HG03103 (cell line): ENCODE data around the gene GMCL1.
"Not testable (repeated sequence)": the region's sequence is repeated elsewhere in the genome, so short reads cannot be mapped to it uniquely, and the experiment has no call there.

Experiments
- ATAC-seq: cut with Tn5 transposase; IDR thresholded peaks from one replicate; pipeline ENCODE4 v1.9.1; 2021; ENCODE audit warnings: low read depth; ENCODE audit not compliant: unreplicated experiment

GMCL1 gene

DNA sequence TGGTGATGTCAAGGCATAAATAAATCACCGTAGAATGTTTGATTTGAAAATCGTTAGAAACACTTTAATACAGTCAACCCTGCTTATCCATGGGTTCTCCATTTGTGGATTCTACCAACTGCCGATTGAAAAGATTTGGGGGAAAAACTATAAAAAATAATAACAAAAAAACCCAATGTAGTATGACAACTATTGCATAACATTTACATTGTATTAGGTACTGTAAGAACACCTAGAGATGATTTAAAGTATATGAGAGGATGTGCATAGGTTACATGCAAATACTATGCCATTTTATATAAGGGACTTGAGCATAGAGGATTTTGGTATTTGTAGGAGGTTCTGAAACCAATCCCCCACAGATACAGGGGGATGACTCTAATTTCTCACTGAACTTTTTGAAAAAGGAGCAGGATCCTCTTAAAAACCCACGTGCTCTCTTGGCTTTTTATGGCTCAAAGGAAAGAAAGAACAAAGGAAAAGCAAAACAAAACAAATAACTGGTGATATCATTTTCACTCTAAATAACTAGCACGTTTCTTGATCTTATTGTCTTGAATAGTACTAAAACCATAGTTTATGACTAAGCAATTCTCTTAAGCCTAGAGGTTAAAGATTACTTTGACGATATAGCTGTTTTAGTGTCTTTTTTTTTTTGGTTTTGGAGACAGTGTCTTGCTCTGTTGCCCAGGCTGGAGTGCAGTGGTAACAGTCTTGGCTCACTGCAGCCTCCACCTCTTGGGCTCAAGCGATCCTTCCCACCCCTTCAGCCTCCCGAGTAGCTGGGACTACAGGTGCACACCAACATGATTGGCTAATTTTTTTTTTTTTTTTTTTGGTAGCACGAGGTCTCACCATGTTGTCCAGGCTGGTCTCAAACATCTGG lies 17.0 kb downstream of the GMCL1 start:
- ATAC-seq = no peak

GRCh38 chr2:69847068-69847828 lies 17.8 kb downstream of the GMCL1 start:
- no peak for ATAC-seq

DNA sequence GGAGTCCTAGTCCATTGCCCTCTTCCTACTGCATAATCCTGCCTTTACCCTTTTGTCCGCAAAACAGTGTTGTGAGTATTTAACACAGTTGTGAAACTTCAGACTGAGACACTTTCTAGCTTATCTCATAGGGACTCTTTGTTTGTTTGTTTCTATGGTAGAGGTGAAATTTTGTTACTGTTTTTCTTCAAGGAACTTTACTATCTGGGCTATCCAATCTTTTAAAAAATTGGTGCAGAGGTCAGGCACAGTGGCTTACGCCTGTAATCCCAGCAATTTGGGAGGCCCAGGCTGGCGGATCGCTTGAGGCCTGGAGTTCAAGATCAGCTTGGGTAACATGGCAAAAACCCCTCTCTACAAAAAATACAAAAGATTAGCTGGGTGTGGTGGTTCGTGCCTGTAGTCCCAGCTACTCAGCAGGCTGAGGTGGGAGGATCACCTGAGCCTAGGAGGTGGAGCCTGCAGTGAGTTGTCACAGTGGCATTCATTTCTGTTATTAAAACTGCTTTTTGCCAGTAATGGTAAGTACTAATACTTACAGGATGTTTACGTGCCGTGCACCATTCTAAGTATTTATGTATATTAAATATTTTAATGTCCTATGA lies 18.8 kb downstream of the GMCL1 start:
- ATAC-seq = no peak

DNA sequence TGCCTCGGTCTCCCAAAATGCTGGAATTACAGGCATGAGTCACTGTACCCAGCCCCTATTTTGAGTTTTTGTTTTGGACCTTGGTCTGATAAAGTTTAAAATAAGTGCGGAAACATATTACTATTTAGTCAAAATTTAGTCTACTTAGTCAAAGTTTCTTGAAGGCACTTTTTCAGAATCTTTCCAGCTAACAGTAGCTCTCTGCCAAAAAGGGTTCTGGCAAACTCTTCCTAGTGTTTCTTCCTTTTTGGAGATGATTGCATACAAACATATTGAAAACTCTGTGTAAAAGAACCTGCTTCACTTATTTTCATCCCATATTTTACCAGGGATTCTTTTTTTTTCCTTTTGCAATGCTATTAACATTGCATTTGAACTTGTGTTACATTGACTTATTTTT lies 28.8 kb downstream of the GMCL1 start:
- no peak for ATAC-seq

GRCh38 chr2:69863298-69863697 lies 33.8 kb downstream of the GMCL1 start:
- ATAC-seq = no peak

- no peak for ATAC-seq
Observed at GRCh38 chr2:69888451-69888850, 59.0 kb downstream of the GMCL1 start.

DNA sequence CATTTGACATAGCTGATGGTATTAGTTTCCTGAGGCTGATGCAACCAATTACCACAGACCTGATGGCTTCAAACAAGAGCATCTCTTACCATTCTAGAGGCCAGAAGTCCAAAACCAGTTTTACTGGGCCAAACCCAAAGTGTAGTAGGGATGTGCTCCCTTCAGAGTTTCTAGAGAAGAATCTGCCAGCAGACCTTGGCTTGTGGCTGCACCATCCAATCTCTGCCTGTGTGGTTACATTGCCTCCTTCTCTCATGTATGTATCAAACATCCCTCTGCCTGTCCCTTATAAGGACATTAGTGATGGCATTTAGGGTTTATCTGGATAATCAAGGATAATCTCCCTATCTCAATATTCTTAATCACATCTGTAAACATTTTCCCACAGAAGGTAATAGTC lies 59.8 kb downstream of the GMCL1 start:
- ATAC-seq = no peak

DNA sequence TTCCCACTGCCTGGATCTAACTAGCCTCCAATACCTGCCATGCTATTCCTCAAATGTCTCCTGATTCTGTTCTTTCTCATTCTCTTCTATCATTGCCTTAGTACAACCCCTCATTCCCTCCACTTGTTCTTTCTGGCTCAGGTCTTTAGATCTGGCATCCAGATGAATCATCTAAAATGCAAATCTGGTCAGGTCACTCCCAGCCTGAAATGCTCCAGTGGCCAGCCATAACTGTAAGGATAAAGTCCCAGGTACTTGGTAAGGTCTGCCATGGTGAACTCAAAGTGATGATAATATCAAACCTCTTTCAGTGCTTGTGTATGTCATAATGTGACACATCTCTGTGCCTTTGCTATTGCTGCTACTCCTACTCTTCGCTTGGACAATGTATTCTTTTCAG lies 61.4 kb downstream of the GMCL1 start:
- ATAC-seq = no peak

- ATAC-seq = not testable (repeated sequence)
Observed at GRCh38 chr2:69892838-69893424, 63.5 kb downstream of the GMCL1 start.

DNA sequence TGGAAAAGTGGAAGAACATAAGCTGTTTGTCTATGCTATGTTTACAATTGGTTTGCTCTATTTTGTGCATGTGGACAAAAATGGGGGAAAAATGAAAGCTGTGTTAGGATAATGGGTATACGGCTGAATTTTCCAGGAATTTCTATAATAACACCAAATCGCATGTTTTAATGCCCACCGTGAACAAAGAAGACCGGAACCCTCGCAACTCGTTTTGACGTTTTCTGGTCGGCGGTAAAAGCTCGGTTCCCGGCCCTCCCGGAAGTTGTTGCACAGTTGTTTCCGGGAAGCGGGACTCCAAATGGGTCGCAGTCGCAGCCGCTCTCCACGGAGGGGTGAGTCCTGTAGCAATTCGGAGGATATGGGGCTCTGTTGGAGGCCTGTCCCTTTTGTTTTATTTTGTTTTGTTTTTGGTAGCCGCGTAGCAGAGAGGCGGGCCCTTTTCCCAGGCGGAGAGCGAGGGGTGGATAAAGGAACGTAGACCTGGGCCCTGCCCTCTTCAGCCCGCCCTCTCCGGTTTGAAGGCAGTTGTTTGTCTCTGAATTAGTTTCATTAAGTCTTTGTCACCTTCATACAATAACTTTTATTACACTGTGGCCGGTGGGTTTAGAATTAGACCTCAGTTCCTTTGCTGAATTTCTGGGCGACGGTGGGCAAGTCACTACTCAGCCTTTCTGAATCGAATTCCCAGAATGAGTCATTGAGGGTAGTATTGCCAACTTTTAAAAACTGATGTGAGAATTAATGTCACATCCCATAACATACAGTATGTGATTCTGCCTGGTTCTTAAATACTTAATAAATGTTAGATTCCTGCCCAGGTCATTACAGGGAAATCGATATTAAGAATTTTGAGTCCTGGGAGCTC lies 64.5 kb downstream of the GMCL1 start, which contains the start of gene SNRNP27:
SNRNP27 (plus strand) TSS at position 273 of the 868 bp plus-strand sequence; CDS start at position 302, 29 bp downstream.
- ATAC-seq = no peak

DNA sequence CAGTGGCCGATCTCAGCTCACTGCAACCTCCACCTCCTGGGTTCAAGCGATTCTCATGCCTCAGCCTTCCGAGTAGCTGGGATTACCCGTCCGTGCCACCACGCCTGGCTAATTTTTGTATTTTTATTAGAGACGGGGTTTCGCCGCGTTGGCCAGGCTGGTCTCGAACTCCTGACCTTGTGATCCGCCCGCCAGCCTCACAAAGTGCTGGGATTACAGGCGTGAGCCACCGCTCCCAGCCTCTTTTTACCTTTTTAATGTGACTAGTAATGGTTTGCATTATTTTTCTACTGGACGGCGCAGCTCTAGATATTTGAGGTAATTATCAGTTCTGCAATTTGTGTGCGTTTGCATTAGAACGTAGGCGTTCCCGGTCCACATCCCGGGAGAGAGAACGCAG lies 65.3 kb downstream of the GMCL1 start:
- ATAC-seq = not testable (repeated sequence)

DNA sequence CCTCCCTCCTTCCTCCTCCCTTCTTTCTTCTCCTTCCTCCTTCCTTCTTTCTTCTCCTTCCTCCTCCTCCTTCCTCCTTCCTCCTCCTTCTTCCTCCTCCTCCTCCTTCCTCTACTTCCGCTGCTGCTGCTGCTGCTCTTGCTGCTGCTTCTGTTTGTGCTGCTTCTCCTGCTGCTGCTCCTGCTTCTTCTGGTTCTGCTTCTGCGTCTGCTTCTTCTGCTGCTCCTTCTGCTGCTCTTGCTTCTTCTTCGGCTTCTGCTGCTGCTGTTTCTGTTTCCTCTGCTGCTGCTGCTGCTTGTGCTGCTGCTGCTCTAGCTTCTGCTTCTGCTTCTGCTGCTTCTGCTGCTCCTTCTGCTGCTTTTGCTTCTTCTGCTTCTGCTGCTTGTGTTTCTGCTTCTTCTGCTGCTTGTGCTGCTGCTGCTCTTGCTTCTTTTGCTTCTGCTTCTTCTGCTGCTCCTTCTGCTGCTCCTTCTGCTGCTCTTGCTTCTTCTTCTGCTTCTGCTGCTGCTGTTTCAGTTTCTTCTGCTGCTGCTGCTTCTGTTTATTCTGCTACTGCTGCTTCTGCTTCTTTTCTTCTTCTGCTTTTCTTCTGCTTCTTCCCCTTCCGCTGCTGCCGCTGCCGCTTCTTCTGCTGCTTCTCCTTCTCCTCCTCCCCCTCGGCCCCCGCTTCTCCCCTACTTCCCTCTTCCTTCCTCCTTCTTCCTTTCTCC lies 72.9 kb downstream of the GMCL1 start:
- no peak for ATAC-seq

- ATAC-seq = no peak
Observed at GRCh38 chr2:69907216-69907615, 77.8 kb downstream of the GMCL1 start.

DNA sequence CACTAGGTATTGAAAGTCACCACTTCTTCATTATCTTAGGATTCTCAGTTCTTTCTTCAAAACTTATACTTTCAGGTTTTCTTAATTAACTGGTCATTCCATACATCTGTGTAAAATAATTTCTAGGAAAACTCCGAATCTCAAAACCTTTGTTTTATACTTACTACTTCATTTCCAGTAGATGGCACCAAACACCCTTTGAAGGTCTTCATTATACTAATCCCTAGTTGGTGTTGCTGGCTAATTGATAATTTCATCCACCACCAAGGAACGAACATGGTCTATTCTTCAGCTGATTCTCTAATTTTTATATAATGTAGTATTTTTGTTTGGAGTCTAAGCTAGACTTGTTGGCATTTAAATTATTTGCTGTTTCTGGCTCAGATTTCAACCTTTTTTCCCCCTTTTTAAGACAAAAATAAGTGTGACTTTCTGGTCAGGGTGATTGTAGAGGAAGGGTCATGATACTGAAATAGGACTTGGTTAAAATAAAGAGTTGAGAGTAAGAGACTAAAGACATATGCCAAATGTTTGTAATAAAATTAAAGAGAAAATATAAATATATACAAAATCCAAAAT lies 82.6 kb downstream of the GMCL1 start:
- no peak for ATAC-seq

DNA sequence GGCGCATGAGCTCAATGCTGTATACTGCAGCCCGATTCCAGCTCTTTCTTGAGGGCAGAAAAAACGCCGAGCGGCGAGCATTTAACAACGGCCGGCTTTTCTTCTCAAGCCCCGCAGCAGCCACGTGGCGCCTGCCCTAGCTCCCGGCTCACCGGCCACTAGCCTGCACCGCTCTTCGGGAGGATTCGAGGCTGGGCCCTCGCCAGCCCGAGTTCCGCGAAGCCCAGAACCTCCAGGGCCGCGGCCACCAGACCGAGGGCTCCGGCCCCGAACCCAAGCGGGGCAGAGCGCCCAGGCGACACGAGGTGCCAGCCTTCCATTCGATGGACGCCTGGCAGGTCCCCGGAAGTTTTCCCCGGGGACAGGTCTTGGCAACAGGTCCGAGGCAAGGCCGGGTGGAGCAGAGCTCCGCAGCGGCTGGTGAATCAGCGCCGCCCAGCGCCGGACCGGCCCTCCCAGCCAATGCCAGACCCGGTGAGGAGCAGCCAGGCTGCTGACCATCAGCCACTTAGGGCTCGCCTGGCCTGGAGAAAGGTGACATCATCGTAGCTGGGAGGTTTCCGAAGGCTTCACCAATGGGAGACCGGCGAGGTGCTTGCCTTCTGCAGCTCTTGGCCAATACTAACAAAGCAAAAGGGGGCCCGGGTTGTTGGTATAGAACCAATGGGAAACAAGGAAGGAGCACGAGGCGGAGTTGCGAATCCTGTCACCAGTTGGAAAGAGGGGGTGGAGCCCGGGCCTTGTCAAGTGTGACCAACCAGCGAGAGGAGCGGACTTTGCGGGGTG lies 84.9 kb downstream of the GMCL1 start:
- peak; percentile 81 for ATAC-seq

DNA sequence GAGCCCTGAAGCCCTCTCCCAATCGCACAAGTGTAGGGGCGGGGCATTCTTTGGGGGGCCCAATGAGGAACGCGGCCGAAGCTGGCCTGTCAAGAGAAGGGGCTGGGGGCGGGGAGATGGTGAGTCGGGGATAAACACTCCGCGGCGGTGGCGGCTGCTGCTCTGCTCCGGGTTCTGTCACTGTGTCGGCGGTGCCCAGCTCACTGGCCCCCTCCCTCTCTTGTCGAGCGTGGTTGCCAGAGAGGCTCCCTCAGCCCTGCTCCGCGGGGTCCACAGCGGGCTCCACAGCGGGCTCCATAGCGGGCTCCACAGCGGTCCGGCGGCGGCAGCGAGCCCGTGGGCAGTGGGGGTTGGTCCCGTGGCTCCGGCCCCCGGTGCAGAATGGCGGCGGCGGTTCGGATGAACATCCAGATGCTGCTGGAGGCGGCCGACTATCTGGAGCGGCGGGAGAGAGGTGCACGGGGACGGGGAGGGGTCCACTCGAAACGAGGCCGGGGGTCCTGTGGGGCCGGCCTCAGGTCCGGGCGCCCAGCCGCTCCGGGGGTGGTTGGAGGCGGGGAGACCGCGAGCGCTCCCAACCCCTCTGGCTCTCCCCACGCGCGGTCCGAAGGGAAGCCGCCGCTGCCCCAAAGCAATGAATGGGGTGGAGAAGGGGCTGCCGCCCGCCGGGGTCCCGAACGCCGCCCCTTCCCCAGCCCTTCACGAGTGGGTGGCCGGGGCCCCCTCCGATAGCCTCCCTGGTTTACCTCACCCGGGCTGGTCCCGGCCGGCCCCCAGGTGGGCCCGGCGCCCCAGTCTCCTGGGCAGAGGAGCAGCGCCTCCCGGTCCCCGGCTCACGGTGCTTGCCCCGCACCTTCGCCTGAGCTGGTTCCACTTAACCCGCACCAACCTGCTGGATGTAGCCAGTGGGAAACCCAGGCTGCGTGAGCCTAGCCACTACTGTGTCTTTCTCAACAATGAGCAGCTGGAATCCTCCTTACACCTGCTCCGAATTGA lies 85.8 kb downstream of the GMCL1 start, which contains the start of gene MXD1:
MXD1 (plus strand) TSS at position 160 of the 996 bp plus-strand sequence; CDS start at position 382, 222 bp downstream.
- peak; percentile 0 for ATAC-seq

GRCh38 chr2:69916106-69916505 lies 86.6 kb downstream of the GMCL1 start:
- ATAC-seq = no peak
